Measurements from ENCODE around the gene ACOT7. TPM values are rescaled to one million over a fixed set of nuclear protein-coding genes. Genes with fewer than 3 reads are reported as not detected.

Gene ACOT7
- total and polyA plus RNA-seq, 3 donors from 2014 or later: 50.3 to 72.8 (median 52.5) TPM

- H3K9me3 ChIP-seq: no peaks in the 10 kb centered on the region
- peaks cover 3% of the 10 kb centered on the region for H3K4me1 ChIP-seq
- H3K27ac ChIP-seq: no peak overlapping the region
- TF ChIP-seq CTCF (IDR thresholded peaks at IDR 0.05) (no peak), POLR2A (IDR thresholded peaks at IDR 0.05) (no peak)
- no peaks in the 10 kb centered on the region for H3K27me3 ChIP-seq
- no peaks in the 10 kb centered on the region for H3K36me3 ChIP-seq (ENCODE audit: low read depth, missing control alignments)
- no peak for DNase-seq
- 79 to 82% methylated on average over 15 to 18 of the region's 18 CpGs for WGBS, 2 donors
- no peak overlapping the region for H3K4me3 ChIP-seq
- intact Hi-C loops (cut with DNase I; ENCODE audit: low total_unique reads): no loop called here
These were observed 61.9 kb downstream of the ACOT7 start for GRCh38 chr1:6331543-6332273.

GRCh38 chr1:6330410-6330911, 63.1 kb downstream of the ACOT7 start:
- peaks cover 3% of the 10 kb centered on the region for H3K4me1 ChIP-seq
- H3K4me3 ChIP-seq: no peak overlapping the region
- TF ChIP-seq CTCF (IDR thresholded peaks at IDR 0.05) (no peak), POLR2A (IDR thresholded peaks at IDR 0.05) (no peak)
- no peaks in the 10 kb centered on the region for H3K9me3 ChIP-seq
- DNase-seq: no peak
- H3K27ac ChIP-seq: no peak overlapping the region
- intact Hi-C loops (cut with DNase I; ENCODE audit: low total_unique reads): no loop called here
- WGBS, 2 donors: 76 to 79% methylated on average over 15 to 16 of the region's 16 CpGs
- H3K27me3 ChIP-seq: no peaks in the 10 kb centered on the region
- H3K36me3 ChIP-seq (ENCODE audit: low read depth, missing control alignments): no peaks in the 10 kb centered on the region

GRCh38 chr1:6329851-6330250, 63.7 kb downstream of the ACOT7 start:
- Histone ChIP-seq H3K4me3 (no peak overlapping the region), H3K4me1 (peaks cover 3% of the 10 kb centered on the region), H3K36me3 (ENCODE audit: low read depth, missing control alignments) (no peaks in the 10 kb centered on the region), H3K9me3 (no peaks in the 10 kb centered on the region), H3K27ac (no peak overlapping the region), H3K27me3 (no peaks in the 10 kb centered on the region)
- TF ChIP-seq POLR2A (IDR thresholded peaks at IDR 0.05): no peak
- TF ChIP-seq CTCF (IDR thresholded peaks at IDR 0.05): no peak
- DNase-seq: no peak
- WGBS, 2 donors: 76 to 82% methylated on average over 13 of the region's 13 CpGs
- intact Hi-C loops (cut with DNase I; ENCODE audit: low total_unique reads): no loop called here

GRCh38 chr1:6329396-6329795, 64.2 kb downstream of the ACOT7 start:
- no peak overlapping the region for H3K27ac ChIP-seq
- TF ChIP-seq POLR2A (IDR thresholded peaks at IDR 0.05): no peak
- TF ChIP-seq CTCF (IDR thresholded peaks at IDR 0.05): no peak
- no peaks in the 10 kb centered on the region for H3K9me3 ChIP-seq
- no peaks in the 10 kb centered on the region for H3K36me3 ChIP-seq (ENCODE audit: low read depth, missing control alignments)
- 66 to 70% methylated on average over 7 of the region's 7 CpGs for WGBS, 2 donors
- intact Hi-C loops (cut with DNase I; ENCODE audit: low total_unique reads): no loop called here
- no peak overlapping the region for H3K4me3 ChIP-seq
- no peaks in the 10 kb centered on the region for H3K27me3 ChIP-seq
- peaks cover 3% of the 10 kb centered on the region for H3K4me1 ChIP-seq
- DNase-seq: no peak

GRCh38 chr1:6328696-6329095, 64.9 kb downstream of the ACOT7 start:
- H3K27ac ChIP-seq: no peak overlapping the region
- WGBS, 2 donors: 89 to 93% methylated on average over 7 to 12 of the region's 12 CpGs
- H3K9me3 ChIP-seq: no peaks in the 10 kb centered on the region
- H3K36me3 ChIP-seq (ENCODE audit: low read depth, missing control alignments): no peaks in the 10 kb centered on the region
- peaks cover 3% of the 10 kb centered on the region for H3K4me1 ChIP-seq
- no peak overlapping the region for H3K4me3 ChIP-seq
- no peak for DNase-seq
- H3K27me3 ChIP-seq: no peaks in the 10 kb centered on the region
- no peak for TF ChIP-seq CTCF (IDR thresholded peaks at IDR 0.05)
- no peak for TF ChIP-seq POLR2A (IDR thresholded peaks at IDR 0.05)
- intact Hi-C loops (cut with DNase I; ENCODE audit: low total_unique reads): no loop called here

All from testis (tissue), 3 donors.